WTC11 (cell line): ENCODE measurements around the gene SMARCA2.

ENCODE experiments used
- ATF2 ChIP-seq: sonication (generic); formaldehyde crosslinking; IDR thresholded peaks from 2 replicates; pipeline ENCODE4 v1.8.1; 2022; ENCODE audit warnings: low read depth, missing genetic modification reagents, borderline replicate concordance
- CREB1 ChIP-seq: sonication (generic); formaldehyde crosslinking; IDR thresholded peaks from 2 replicates; pipeline ENCODE4 v1.8.0; 2023; ENCODE audit warnings: mild to moderate bottlenecking, missing genetic modification reagents
- CTCF ChIP-seq: fragments of 200-600 bp; IDR thresholded peaks from 2 replicates; pipeline ENCODE4 v1.8.0; 2022; ENCODE audit warnings: antibody characterized with exemption
- ESRRA ChIP-seq: sonication (generic); formaldehyde crosslinking; IDR thresholded peaks from 2 replicates; pipeline ENCODE4 v1.8.1; 2022; ENCODE audit warnings: mild to moderate bottlenecking, missing genetic modification reagents, borderline replicate concordance
- FOXJ3 ChIP-seq: sonication (generic); formaldehyde crosslinking; IDR thresholded peaks from 2 replicates; pipeline ENCODE4 v1.9.0; 2021; ENCODE audit warnings: missing genetic modification reagents, mild to moderate bottlenecking, borderline replicate concordance
- MAX ChIP-seq: sonication (generic); formaldehyde crosslinking; IDR thresholded peaks from 2 replicates; pipeline ENCODE4 v1.8.0; 2022; ENCODE audit warnings: mild to moderate bottlenecking, missing genetic modification reagents
- TEAD4 ChIP-seq: sonication (generic); formaldehyde crosslinking; IDR thresholded peaks from 2 replicates; pipeline ENCODE4 v1.8.0; 2022; ENCODE audit warnings: mild to moderate bottlenecking, missing genetic modification reagents
- USF1 ChIP-seq: sonication (generic); formaldehyde crosslinking; IDR thresholded peaks from 2 replicates; pipeline ENCODE4 v1.8.0; 2022; ENCODE audit warnings: mild to moderate bottlenecking, missing genetic modification reagents
- ZNF423 ChIP-seq: fragments of 250-450 bp; sonication (Bioruptor Pico); IDR thresholded peaks from 2 replicates; pipeline ENCODE4 v2.1.2; 2022; ENCODE audit warnings: mild to moderate bottlenecking, moderate library complexity

- TF ChIP-seq USF1 (no peak), ESRRA (no peak), ATF2 (CRISPR knock-in tag) (no peak), FOXJ3 (no peak), MAX (CRISPR knock-in tag) (no peak), CREB1 (no peak), CTCF (no peak), TEAD4 (CRISPR knock-in tag) (no peak), ZNF423 (CRISPR knock-in tag) (no peak)
These were observed 10.0 kb downstream of the SMARCA2 start for GRCh38 chr9:2024888-2025782.
